Measurements from ENCODE around the gene CCDC122.

CCDC122 gene

DNA sequence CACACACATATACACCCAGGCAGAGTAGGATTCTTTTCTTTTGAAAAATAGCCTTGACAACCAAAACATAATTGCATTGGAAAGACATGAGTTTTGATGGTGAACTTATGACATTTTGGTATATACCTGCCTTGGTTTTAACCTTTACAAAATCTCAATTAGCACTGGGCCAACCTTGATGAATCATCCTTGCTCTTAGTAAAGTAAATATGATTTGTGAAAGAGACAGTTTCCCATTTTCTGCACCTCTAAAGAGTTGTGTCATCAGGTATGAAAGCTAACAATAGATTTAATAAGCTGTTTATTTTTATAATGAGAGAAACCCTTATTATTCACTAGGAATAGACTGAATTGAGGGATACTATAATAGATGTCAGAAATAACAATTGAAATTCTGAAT, 77.0 kb downstream of the CCDC122 start:
- no peak for DNase-seq (ENCODE audit: low read depth in 2 of 2)

DNA sequence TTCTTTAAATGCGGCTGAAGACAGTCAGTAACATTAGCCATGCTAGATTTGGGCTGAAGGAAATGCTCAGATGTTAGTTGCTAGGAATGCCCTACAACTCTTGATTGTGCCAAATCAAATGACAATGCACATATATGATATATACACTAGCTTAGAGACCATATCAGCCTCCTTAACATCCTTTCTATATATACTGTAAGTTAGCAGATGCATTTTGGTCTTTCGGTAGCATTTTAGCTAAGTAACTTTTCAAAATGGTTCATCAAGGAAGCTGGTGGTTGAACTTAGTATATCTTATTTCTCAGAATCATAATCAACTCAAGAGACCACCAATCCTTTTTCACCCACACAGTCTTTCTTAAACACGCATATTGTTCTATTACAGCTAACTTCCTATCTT, 78.7 kb downstream of the CCDC122 start:
- DNase-seq (ENCODE audit: low read depth in 2 of 2), result no peak

DNA sequence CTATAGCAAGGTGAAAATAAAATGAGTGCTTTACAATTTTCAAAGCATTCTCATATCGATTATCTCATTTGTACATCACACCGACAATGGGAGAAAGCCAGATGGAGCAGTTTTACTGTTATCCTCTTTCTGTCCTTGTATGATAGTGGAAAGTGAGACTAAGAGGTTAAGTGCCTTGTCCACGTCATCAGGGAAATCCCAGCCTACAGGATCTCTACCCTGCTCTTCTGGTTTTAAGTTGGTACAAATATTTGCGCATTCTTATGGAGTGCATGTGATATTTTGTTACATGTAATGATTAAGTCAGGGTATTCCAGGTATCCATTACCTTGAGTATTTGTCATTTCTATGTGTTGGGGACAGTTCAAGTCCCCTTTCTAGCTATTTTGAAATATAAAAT, 80.3 kb downstream of the CCDC122 start:
- DNase-seq (ENCODE audit: low read depth in 2 of 2), result no peak

DNA sequence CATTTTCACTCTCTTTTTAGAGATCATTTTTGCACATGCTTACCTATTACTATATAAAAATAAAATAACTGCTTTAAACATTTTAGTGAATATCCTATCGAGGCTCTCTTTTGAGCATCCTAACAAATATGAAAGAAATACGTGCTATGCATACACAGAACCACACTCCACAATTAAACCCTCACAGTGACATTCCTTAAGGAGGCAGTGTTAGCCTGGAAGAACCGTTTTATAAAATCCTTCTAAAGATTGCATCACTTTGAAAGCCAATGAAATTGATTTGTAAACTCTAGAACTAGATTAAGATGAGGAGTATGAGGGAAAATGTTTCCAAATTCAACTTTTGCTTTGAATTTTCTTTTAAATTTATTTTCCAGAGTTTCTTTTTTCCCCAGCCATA, 81.7 kb downstream of the CCDC122 start:
- DNase-seq (ENCODE audit: low read depth in 2 of 2), result no peak

DNA sequence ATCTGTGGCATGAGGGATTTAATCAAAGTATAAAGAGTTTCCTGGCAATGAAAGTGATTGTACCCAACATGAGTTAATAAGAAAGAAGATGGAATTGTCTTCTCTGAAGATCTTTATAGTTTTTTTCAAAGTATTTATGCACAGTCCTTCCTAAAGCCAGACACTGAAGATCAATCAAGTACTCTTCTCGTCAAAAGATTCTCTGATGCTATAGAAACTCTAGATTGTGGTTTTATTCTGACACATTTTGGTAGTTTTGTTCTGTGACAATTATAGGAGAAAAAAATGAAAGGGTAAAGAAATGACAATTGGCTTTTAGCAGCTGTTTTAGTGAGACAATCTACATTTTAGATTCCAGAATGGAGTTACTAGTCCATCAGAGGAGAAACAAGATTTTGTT, 82.4 kb downstream of the CCDC122 start:
- no peak for DNase-seq (ENCODE audit: low read depth in 2 of 2)

DNA sequence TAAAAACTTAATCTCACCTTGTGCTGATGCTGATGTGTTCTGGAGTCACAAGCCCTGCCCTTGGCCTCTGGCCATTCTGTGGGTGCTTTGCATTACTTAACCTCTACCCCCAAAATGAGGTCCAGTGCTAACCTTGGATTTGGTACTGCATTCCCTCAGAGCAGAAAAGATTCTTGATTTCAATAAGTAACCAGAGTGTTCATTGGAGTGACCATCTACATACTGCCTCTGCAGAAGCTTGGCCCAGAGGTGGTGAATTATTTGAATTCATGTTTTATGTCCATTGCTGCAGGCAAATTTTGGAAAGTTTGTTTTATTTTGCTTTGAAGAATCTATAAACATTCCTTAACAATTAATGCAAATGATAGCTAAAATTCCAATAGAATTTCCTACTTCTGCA, 85.1 kb downstream of the CCDC122 start:
- DNase-seq (ENCODE audit: low read depth in 2 of 2), result no peak

DNA sequence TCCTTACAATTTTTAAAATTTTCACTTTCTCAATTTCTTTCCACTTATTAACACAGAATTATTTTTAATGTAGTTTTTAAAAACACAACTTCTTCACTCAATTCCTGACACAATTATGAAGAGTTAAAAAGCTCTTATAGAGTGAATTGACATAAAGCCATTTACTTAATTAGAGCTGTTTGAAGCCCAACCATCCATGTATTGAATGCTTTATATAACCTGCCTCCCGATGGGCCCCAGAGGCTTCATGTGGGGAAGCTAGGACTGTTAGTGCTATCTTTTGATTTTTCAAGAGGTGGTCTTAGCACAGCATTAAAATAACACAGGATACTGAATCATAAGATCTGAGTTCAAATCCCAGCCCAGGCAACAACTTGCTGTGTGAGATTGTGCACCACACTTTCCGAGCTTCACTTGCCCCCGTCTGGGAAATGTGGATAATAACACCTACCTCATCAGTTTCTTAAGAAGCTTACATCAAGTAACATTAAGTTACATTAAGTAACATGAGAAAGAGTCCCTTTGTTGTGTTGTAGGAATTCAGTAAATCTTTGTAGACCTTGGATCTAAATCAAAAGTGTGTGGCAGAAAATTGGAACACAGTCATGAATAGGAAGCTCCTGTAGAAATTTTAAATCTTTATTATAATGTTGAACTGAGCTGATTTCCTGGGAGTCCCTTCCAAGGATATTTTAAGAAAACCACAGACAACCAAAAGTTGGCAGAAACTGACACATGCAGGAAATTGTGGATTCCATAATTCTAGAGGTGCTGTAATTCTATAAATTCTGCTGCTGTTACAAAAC, 87.3 kb downstream of the CCDC122 start:
- DNase-seq (ENCODE audit: low read depth in 2 of 2), result no peak

DNA sequence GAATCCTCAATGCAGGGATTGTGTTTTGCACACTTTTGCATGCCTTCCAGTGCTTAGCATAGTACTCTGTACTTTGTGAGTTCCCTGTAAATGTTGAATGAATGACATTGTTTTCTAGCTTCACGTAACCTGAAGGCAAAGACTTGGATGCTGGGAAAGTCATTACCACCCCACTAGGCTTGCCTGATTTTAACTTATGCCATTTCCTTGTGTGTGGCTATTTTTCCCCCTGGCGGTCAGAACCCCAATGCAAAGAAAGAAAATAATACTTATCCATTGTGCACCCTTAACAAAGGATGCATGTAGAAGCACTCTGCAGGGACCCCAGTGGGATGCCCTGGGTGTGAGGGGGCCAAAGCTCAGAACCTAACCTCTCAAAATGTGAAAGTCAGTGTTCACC, 91.5 kb downstream of the CCDC122 start:
- DNase-seq (ENCODE audit: low read depth in 2 of 2), result no peak

DNA sequence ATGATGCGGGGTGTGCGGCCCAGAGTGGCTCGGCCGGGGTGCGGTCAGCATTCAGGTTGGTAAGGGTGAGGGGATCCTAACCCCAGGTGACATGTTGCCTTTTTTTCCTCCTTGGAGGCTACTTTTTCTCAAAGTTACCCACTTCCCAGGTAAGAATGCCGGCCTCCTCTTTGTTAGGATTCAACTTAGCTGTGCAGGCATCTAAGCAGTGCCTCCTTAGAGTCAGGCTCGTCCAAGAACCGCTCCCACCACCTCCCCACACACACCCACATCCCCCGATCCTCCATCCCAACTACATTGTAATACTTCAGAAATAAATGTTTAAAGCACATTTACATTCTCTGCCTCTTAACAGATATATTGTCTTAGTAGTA, 92.0 kb downstream of the CCDC122 start:
- no peak for DNase-seq (ENCODE audit: low read depth in 2 of 2)

DNA sequence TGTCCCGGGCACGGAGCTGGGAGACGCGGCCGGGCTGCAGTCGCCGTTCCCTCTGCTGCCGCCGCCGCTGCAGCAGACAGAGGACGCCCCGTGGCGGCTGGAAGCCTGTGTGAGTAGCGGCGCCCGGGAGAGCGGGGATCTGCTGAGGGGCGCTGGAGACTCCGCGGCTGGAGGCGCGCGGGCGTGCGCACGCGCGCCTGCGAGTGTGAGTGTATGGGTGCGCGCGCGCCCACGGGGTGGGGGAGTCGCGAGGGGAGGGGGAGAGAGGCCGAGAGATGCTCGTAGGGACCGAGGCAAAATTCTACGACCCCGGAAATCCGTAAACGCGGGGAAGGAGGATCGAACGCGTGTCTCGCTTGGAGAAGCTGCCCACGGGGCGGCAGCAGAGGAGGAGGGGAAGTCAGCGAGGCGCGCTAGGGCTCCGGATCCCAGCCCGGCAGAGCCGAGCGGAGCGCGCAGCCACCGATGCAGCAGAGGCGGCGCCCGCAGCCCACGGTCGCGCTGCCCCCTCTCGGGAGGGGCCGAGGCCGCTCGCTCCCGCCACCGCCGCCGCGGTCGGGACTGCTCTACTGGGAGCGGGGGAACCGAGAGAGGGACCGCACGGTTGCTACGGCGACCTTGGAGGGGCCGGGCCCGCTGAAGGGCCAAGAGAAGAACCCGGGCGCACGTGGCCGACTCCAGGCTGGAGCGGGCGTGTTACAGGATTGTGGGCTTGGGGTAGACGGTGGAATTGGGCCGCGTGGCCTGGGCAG, 92.6 kb downstream of the CCDC122 start, which contains the start of gene ENOX1:
Gene ENOX1, minus strand, starts transcription at position 207 of the 752 bp plus-strand sequence.
- no peak for DNase-seq (ENCODE audit: low read depth in 2 of 2)

DNA sequence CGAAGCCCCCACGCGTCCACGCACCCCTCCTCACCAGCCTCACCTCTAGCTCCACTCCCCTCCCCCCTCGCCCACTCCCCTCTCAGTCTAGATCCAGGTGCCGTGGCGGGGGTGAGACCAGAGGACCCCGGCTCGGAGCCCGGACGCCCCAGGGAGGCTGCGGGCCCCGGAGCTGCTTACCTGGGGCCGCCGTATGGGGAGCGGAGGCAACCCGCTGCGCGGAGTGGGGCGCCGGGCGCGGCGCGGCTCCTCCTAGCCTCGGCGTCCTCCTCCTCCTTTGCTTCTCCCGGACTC, 93.1 kb downstream of the CCDC122 start:
- no peak for DNase-seq (ENCODE audit: low read depth in 2 of 2)
